HEK293 (cell line): ENCODE data around the gene DYNLRB2.

Source experiments
- CTCF ChIA-PET: fragments of 350-600 bp; formaldehyde crosslinking; extraction: SDS; loops from one replicate; lab custom pipeline; 2021; ENCODE audit warnings: antibody characterized with exemption; lab: Yijun Ruan, JAX
- POLR2A ChIA-PET: fragments of 300-600 bp; formaldehyde crosslinking; extraction: SDS; loops from one replicate; lab custom pipeline; 2020; ENCODE audit warnings: antibody characterized with exemption, inconsistent platforms; lab: Yijun Ruan, JAX
- H3K27ac ChIP-seq: fragments of 200-500 bp; sonication (Bioruptor generic); 2 replicates; pipeline ENCODE4 v1.5.1; 2014; ENCODE audit warnings: low read depth, low read length, control low read depth, inconsistent platforms; ENCODE audit errors: extremely low read depth
- H3K36me3 ChIP-seq, 2 experiments: fragments of 200-500 bp in 1 of 2; sonication (Bioruptor generic) in 1 of 2; 1 replicate in 1 of 2; 2 replicates in 1 of 2; pipeline ENCODE4 v1.5.1; 2014 to 2017; ENCODE audit warnings: inconsistent platforms in 2 of 2, low read length in 2 of 2; ENCODE audit not compliant: control insufficient read depth in 2 of 2, insufficient read depth in 1 of 2
- H3K4me1 ChIP-seq: fragments of 200-500 bp; sonication (Bioruptor generic); 2 replicates; pipeline ENCODE4 v1.5.1; 2014; ENCODE audit warnings: mild to moderate bottlenecking, low read length, inconsistent platforms; ENCODE audit not compliant: control insufficient read depth, insufficient read depth
- H3K4me3 ChIP-seq: 2 replicates; pipeline ENCODE4 v1.5.1; 2011; ENCODE audit warnings: low read depth, mild to moderate bottlenecking, control low read depth, low read length, moderate library complexity
- H3K9me3 ChIP-seq: fragments of 200-500 bp; sonication (Bioruptor generic); 2 replicates; pipeline ENCODE4 v1.5.1; 2014; ENCODE audit warnings: low read depth, low read length, inconsistent platforms; ENCODE audit not compliant: control insufficient read depth, insufficient read depth
- HOXC10 ChIP-seq: sonication (generic); formaldehyde crosslinking; IDR thresholded peaks from 2 replicates; pipeline ENCODE4 v1.8.1; 2023; ENCODE audit warnings: mild to moderate bottlenecking, missing genetic modification reagents
- KLF16 ChIP-seq: fragments of 450-650 bp; formaldehyde crosslinking; IDR thresholded peaks from 2 replicates; pipeline ENCODE4 v1.5.1; 2017; ENCODE audit warnings: missing biosample characterization, missing genetic modification characterization
- SCRT2 ChIP-seq: fragments of 450-650 bp; formaldehyde crosslinking; IDR thresholded peaks from 2 replicates; pipeline ENCODE4 v1.5.1; 2016; ENCODE audit warnings: missing biosample characterization, missing genetic modification characterization
- SP2 ChIP-seq: fragments of 450-650 bp; formaldehyde crosslinking; IDR thresholded peaks from 2 replicates; pipeline ENCODE4 v1.5.1; 2016; ENCODE audit warnings: missing biosample characterization, missing genetic modification characterization
- ZNF121 ChIP-seq: fragments of 450-650 bp; formaldehyde crosslinking; IDR thresholded peaks from 2 replicates; pipeline ENCODE4 v1.5.1; 2016; ENCODE audit warnings: missing biosample characterization, missing genetic modification characterization
- ZNF174 ChIP-seq: fragments of 450-650 bp; formaldehyde crosslinking; IDR thresholded peaks from 2 replicates; pipeline ENCODE4 v1.5.0; 2017; ENCODE audit warnings: missing biosample characterization, mild to moderate bottlenecking, missing genetic modification characterization
- ZNF404 ChIP-seq: fragments of 450-650 bp; formaldehyde crosslinking; IDR thresholded peaks from 2 replicates; pipeline ENCODE4 v1.5.1; 2017; ENCODE audit warnings: missing biosample characterization, missing genetic modification characterization
- ZNF600 ChIP-seq: fragments of 450-650 bp; formaldehyde crosslinking; IDR thresholded peaks from 2 replicates; pipeline ENCODE4 v1.5.1; 2016; ENCODE audit warnings: missing biosample characterization, missing genetic modification characterization
- ZNF658 ChIP-seq: fragments of 450-650 bp; formaldehyde crosslinking; IDR thresholded peaks from 2 replicates; pipeline ENCODE4; 2016; ENCODE audit warnings: missing biosample characterization, missing genetic modification characterization
- ZNF837 ChIP-seq: fragments of 450-650 bp; formaldehyde crosslinking; IDR thresholded peaks from 2 replicates; pipeline ENCODE4 v1.5.1; 2016; ENCODE audit warnings: missing biosample characterization, missing genetic modification characterization
- TF ChIP-seq, protein P1 (sequence below): fragments of 450-650 bp; formaldehyde crosslinking; conservative IDR thresholded peaks from 2 replicates; pipeline ENCODE4 v1.5.1; 2016; ENCODE audit warnings: low read depth, missing biosample characterization, missing genetic modification characterization
- TF ChIP-seq, protein P2 (sequence below): fragments of 450-650 bp; formaldehyde crosslinking; IDR thresholded peaks from 2 replicates; pipeline ENCODE4 v1.5.1; 2017; ENCODE audit warnings: missing biosample characterization, missing genetic modification characterization
- TF ChIP-seq, protein P3 (sequence below): fragments of 450-650 bp; formaldehyde crosslinking; IDR thresholded peaks from 2 replicates; pipeline ENCODE4 v1.5.1; 2016; ENCODE audit warnings: missing biosample characterization, missing genetic modification characterization
- TF ChIP-seq, protein P4 (sequence below): fragments of 450-650 bp; formaldehyde crosslinking; IDR thresholded peaks from 2 replicates; pipeline ENCODE4 v1.5.1; 2016; ENCODE audit warnings: missing biosample characterization, missing genetic modification characterization

Gene DYNLRB2

DNA sequence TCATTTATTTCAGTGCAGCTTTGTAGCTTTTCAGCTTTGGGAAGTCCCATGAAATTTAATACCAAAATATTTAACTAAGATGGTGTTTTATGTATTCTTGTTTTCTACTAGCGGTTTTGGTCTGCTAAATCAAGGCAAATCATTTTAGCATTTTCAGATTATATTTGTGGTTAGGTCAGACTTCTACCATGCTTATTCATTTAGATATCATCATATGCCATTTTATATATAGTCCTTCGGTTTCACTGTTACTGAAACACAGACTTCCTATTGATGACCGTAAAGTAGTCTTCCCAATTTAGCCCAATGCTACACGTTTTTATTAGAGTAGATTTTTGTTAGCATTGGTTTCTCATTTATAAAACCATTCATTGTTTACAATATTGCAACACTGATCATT, 5.5 kb downstream of the DYNLRB2 start (continued):
- TF ChIP-seq, protein P1, sequence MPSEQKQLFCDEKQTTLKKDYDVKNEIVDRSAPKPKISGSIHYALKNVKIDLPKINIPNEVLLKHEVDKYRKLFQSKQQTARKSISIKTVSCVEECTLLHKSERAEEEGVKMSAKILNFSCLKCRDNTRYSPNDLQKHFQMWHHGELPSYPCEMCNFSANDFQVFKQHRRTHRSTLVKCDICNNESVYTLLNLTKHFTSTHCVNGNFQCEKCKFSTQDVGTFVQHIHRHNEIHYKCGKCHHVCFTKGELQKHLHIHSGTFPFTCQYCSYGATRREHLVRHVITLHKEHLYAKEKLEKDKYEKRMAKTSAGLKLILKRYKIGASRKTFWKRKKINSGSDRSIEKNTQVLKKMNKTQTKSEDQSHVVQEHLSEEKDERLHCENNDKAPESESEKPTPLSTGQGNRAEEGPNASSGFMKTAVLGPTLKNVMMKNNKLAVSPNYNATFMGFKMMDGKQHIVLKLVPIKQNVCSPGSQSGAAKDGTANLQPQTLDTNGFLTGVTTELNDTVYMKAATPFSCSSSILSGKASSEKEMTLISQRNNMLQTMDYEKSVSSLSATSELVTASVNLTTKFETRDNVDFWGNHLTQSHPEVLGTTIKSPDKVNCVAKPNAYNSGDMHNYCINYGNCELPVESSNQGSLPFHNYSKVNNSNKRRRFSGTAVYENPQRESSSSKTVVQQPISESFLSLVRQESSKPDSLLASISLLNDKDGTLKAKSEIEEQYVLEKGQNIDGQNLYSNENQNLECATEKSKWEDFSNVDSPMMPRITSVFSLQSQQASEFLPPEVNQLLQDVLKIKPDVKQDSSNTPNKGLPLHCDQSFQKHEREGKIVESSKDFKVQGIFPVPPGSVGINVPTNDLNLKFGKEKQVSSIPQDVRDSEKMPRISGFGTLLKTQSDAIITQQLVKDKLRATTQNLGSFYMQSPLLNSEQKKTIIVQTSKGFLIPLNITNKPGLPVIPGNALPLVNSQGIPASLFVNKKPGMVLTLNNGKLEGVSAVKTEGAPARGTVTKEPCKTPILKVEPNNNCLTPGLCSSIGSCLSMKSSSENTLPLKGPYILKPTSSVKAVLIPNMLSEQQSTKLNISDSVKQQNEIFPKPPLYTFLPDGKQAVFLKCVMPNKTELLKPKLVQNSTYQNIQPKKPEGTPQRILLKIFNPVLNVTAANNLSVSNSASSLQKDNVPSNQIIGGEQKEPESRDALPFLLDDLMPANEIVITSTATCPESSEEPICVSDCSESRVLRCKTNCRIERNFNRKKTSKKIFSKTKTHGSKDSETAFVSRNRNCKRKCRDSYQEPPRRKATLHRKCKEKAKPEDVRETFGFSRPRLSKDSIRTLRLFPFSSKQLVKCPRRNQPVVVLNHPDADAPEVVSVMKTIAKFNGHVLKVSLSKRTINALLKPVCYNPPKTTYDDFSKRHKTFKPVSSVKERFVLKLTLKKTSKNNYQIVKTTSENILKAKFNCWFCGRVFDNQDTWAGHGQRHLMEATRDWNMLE (tag by site-specific recombination), result no peak
- TF ChIP-seq, protein P2, sequence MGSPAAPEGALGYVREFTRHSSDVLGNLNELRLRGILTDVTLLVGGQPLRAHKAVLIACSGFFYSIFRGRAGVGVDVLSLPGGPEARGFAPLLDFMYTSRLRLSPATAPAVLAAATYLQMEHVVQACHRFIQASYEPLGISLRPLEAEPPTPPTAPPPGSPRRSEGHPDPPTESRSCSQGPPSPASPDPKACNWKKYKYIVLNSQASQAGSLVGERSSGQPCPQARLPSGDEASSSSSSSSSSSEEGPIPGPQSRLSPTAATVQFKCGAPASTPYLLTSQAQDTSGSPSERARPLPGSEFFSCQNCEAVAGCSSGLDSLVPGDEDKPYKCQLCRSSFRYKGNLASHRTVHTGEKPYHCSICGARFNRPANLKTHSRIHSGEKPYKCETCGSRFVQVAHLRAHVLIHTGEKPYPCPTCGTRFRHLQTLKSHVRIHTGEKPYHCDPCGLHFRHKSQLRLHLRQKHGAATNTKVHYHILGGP (tag by site-specific recombination), result no peak
- no peak for TF ChIP-seq ZNF837 (tag by site-specific recombination)
- no peak for TF ChIP-seq HOXC10
- TF ChIP-seq, protein P3, sequence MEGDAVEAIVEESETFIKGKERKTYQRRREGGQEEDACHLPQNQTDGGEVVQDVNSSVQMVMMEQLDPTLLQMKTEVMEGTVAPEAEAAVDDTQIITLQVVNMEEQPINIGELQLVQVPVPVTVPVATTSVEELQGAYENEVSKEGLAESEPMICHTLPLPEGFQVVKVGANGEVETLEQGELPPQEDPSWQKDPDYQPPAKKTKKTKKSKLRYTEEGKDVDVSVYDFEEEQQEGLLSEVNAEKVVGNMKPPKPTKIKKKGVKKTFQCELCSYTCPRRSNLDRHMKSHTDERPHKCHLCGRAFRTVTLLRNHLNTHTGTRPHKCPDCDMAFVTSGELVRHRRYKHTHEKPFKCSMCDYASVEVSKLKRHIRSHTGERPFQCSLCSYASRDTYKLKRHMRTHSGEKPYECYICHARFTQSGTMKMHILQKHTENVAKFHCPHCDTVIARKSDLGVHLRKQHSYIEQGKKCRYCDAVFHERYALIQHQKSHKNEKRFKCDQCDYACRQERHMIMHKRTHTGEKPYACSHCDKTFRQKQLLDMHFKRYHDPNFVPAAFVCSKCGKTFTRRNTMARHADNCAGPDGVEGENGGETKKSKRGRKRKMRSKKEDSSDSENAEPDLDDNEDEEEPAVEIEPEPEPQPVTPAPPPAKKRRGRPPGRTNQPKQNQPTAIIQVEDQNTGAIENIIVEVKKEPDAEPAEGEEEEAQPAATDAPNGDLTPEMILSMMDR (tag by site-specific recombination), result no peak

GRCh38 chr16:80547145-80547544, 6.4 kb downstream of the DYNLRB2 start:
- TF ChIP-seq ZNF121 (tag by site-specific recombination) (no peak), KLF16 (tag by site-specific recombination) (no peak)
- TF ChIP-seq, protein P4, sequence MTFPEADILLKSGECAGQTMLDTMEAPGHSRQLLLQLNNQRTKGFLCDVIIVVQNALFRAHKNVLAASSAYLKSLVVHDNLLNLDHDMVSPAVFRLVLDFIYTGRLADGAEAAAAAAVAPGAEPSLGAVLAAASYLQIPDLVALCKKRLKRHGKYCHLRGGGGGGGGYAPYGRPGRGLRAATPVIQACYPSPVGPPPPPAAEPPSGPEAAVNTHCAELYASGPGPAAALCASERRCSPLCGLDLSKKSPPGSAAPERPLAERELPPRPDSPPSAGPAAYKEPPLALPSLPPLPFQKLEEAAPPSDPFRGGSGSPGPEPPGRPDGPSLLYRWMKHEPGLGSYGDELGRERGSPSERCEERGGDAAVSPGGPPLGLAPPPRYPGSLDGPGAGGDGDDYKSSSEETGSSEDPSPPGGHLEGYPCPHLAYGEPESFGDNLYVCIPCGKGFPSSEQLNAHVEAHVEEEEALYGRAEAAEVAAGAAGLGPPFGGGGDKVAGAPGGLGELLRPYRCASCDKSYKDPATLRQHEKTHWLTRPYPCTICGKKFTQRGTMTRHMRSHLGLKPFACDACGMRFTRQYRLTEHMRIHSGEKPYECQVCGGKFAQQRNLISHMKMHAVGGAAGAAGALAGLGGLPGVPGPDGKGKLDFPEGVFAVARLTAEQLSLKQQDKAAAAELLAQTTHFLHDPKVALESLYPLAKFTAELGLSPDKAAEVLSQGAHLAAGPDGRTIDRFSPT (tag by site-specific recombination), result no peak
- POLR2A ChIA-PET, result no interaction called here
- Histone ChIP-seq H3K36me3 (no peaks in the 10 kb centered on the region), H3K9me3 (no peaks in the 10 kb centered on the region), H3K4me3 (no peak overlapping the region), H3K27ac (no peak overlapping the region), H3K4me1 (no peaks in the 10 kb centered on the region)
- CTCF ChIA-PET, result interaction anchor here (2.0 kb wide), 1 partner anchor 20 kb away, joined by 5 read pairs; no protein-coding TSS in a partner anchor

GRCh38 chr16:80552277-80552676, 11.5 kb downstream of the DYNLRB2 start:
- no peaks in the 10 kb centered on the region for H3K9me3 ChIP-seq
- ChIA-PET CTCF (interaction anchor here (0.7 kb wide), 1 partner anchor 950 kb away, joined by 3 read pairs; no protein-coding TSS in a partner anchor), POLR2A (no interaction called here)
- no peak overlapping the region for H3K4me3 ChIP-seq
- no peak for TF ChIP-seq ZNF658 (tag by site-specific recombination)
- TF ChIP-seq ZNF600 (tag by site-specific recombination), result no peak
- TF ChIP-seq ZNF174, result no peak
- no peak for TF ChIP-seq SCRT2 (tag by site-specific recombination)
- no peak for TF ChIP-seq ZNF404 (tag by site-specific recombination)
- no peak for TF ChIP-seq SP2 (tag by site-specific recombination)
- H3K27ac ChIP-seq, result no peak overlapping the region
- no peaks in the 10 kb centered on the region for H3K36me3 ChIP-seq
- no peaks in the 10 kb centered on the region for H3K4me1 ChIP-seq
